HG03354 (cell line): ENCODE data around the gene ARID5B.
A peak's percentile ranks its signal among the peaks of the same experiment; 100 is the strongest.

Source experiments
- ATAC-seq: cut with Tn5 transposase; IDR thresholded peaks from one replicate; pipeline ENCODE4 v1.9.1; 2021; ENCODE audit warnings: mild to moderate bottlenecking; ENCODE audit not compliant: unreplicated experiment, poor library complexity, severe bottlenecking

The ARID5B gene

DNA sequence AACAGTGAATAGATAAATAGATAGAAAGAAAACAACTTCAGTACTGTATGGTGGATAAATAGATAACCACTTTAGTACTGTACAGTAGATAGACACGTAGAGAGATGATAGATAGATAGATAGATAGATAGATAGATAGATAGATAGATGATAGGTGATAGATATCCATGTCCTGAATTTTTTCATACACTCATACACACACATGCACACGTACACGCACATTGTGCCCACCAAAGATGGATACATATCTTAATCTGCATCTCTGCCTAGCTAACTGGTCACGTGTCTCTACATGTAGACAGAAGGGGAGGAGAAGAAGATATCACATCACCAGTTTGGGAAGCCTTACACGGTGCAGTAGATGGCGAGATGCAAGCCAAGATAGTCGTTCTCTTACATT is 99.2 kb downstream of the ARID5B start:
- peak; percentile 10 for ATAC-seq

- ATAC-seq: no peak
Measured at GRCh38 chr10:62001898-62002297, 100.4 kb downstream of the ARID5B start.

- no peak for ATAC-seq
Measured at GRCh38 chr10:62002753-62003152, 101.3 kb downstream of the ARID5B start.

DNA sequence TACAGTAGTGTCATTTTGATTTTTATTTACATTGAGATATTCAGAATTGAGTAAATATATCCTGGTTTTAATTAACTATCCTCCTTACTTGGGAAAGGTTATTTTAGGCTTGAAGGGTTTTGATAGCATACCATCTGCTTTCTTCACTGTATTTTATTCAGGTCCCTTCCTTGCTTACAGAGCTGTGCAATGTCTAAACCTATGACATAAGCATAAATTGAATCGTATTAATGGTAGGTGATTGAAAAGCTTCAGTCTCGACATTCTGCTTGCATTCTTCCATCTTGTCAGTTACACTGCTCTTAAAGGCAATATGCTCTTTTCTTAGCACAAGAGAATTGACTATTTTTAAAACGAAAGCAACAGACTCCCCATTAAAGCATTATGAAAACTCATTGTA is 102.5 kb downstream of the ARID5B start:
- no peak for ATAC-seq

DNA sequence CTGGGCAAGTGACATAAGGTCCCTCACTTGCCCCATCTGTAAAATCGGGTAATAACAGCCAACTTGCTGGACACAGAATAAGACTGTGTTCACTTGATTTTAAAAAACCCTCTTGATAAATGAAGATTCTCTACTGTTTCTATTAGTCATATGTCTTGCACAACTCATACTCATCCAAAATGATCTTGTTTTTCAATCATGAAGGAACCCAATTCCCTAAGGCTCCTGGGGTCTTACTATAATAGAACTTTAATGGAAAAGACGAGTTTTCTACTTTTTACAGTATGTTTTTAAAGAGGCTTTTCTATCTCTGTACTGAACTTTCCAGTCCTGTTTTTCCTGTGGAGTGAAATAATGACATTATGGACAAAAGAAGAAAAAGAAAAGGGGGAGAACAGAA is 103.8 kb downstream of the ARID5B start:
- ATAC-seq: no peak

GRCh38 chr10:62005687-62006086 is 104.2 kb downstream of the ARID5B start:
- no peak for ATAC-seq

- ATAC-seq: no peak
Measured at GRCh38 chr10:62007145-62007544, 105.6 kb downstream of the ARID5B start.

GRCh38 chr10:62008196-62008595 is 106.7 kb downstream of the ARID5B start:
- ATAC-seq: no peak

DNA sequence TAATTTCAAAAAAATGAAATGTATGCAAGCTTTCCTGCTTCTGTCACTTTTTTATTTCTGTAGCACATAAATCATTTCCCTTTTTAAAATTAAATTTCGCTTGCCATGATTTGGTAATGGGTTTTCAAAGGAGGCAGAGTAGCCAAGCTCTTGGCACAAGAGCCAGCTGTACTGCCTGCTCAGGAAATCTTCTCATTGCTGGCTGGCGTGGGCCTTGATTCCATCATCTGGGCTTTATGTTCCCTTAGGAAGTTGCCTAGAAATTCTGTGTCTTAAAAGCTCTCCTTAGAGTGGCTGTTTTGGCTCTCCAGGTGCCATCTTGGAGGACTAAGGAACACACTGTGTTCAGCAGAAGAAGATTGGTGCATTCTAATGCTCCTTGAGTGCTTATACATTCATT is 107.4 kb downstream of the ARID5B start:
- no peak for ATAC-seq

DNA sequence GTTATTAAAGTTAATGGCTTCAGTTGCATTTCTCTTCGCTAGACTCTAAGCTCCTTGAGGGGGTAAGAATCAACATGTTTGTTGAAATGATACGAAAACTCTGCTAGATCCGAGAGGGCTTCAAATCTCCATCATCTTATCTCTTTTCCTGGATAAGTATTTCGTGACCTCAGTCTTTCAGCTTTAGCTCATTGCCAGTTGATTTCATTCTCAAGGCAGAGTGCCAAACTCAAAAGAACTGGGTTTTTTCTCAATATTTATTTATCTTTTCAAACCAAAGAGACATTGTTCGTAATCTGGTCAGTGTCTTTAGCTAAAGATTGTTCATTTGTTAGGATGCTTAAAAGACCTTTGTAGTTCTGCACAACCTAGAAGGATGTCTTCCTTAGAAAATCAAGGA is 108.9 kb downstream of the ARID5B start:
- ATAC-seq: no peak

- ATAC-seq: no peak
Measured at GRCh38 chr10:62011558-62011957, 110.1 kb downstream of the ARID5B start.

- no peak for ATAC-seq
Measured at GRCh38 chr10:62012318-62012717, 110.8 kb downstream of the ARID5B start.

DNA sequence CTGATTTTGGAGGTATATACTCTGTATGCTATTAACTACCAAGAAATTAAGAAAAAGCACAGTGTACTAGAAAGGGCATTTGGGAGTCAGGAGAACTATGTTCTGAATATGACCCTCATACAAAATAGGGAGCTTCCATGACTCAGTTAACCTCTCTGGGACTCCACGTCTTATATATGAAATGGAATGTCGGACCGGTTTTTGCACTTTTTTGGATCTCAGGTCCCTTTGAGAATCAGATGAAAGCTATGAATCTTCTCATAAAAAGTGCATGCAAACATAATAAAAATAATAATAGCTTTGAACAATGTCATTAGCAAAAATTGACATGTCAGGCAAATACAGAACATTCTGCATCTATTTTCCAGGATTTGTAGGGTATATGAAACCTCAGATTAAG is 113.0 kb downstream of the ARID5B start:
- no peak for ATAC-seq

GRCh38 chr10:62015994-62016393 is 114.5 kb downstream of the ARID5B start:
- ATAC-seq: no peak

DNA sequence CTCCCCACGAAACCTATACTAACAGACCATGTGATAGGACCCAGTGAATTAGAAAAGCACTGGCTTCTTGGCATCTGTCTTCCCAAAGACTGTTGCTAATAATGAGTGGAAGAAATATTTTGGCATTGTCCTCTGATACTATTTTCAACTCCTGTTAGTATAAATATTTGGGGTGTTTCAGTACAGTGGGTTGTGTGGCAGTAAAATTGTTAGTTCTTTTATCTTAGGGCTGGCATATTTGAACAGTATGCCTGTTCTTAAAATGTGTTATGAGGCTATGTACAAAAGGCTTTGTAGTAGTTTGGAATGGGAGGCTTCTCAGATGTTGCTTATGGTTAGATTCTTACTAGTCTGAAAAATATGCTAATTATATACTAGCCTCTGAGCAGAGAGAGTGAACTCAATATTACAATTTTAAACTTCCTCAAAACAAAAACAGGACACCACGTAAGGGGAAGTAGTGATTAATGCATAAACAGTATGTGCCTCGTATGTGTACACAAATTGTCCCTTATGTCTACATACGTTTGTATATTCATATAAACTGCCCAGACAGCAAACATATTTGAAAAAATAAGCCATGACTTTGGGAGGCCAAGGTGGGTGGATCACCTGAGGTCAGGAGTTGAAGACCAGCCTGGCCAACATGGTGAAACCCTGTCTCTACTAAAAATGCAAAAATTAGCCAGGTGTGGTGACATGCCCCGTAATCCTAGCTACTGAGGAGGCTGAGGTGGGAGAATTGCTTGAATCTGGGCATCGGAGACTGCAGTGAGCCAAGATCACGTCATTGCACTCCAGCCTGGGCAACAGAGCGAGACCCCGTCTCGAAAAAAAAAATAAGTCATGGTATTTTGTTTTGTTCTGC is 115.4 kb downstream of the ARID5B start:
- ATAC-seq: peak; percentile 71

GRCh38 chr10:62017491-62017870 is 116.0 kb downstream of the ARID5B start:
- no peak for ATAC-seq

GRCh38 chr10:62018131-62018911 is 116.8 kb downstream of the ARID5B start:
- ATAC-seq: peak; percentile 38

DNA sequence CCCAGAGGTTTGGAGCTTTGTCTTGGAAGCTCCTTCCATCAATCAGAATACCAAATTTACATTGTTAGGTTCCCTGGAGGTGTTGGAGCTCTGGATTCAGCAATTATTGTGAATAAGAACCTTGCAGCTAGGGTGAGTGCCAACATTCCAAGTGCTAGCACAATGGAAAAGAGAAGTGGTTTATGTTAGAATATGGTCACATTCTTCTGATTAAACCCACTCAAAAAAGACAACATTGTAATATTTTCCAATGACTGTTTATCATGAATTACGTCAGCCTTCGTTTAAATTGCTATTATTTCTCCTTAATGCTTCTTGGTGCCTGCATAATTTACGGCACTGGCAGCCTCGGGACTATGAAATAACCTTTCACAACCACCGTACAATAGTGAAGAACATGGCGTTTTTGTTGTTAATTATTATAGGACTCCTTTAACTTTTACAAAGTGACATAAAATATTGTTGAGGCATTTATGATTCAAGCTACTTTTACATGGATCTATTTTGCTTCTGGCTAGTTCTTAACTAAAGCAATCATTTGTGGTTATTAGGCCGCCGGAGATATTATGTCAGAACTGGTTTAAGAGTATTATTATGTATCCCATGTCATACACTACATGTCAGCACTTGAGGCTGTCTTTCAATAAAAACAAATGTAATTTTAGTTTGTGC is 117.7 kb downstream of the ARID5B start:
- no peak for ATAC-seq

GRCh38 chr10:62019685-62020359 is 118.3 kb downstream of the ARID5B start:
- ATAC-seq: no peak

DNA sequence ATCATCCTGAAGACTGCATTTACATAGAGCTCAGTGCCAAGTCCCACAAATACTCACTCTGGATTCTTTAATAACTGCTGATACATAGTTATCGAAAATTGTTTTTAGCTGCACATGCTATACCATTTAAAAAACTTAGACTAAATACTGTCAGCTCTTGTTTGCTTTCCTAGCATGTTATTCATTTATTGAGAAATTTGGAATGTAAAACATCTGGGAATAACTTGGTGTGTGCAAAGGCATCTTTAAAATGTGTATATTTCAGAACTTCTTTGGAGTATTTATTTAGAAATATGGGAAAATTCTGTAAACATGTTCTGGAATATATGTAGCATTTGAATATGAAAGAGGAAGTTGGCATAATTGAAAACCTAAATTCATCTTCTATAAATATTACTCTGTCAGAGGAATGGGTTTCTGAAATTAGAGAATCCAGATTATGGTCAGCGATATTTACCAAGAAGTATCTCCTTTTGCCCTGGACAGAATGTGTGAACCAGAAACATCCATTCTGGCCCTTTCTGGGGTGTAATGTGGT is 119.7 kb downstream of the ARID5B start:
- no peak for ATAC-seq
